Measurements from ENCODE around the gene AP1S3.
"Not testable (repeated sequence)": the region's sequence is repeated elsewhere in the genome, so short reads cannot be mapped to it uniquely, and the experiment has no call there.

AP1S3 gene

DNA sequence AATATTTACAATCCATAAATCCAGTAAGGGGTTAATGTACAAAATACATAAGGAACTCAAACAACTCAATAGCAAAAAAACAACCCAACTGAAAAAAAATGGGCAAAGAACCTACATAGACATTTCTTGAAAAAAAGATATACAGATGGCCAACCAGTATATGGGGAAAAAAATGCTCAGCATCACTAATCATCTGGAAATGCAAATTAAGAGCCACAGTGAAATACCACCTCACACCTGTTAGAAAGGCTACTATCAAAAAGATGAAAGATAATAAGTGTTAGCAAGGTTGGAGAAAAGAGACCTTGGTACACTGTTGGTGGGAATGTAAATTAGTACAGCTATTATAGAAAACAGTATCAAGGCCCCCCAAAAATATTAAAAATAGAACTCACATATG, 14.6 kb downstream of the AP1S3 start:
- H3K4me3 Mint-ChIP-seq: no peak overlapping the region
- H3K27ac Mint-ChIP-seq: no peak overlapping the region
- TF ChIP-seq, protein P1, sequence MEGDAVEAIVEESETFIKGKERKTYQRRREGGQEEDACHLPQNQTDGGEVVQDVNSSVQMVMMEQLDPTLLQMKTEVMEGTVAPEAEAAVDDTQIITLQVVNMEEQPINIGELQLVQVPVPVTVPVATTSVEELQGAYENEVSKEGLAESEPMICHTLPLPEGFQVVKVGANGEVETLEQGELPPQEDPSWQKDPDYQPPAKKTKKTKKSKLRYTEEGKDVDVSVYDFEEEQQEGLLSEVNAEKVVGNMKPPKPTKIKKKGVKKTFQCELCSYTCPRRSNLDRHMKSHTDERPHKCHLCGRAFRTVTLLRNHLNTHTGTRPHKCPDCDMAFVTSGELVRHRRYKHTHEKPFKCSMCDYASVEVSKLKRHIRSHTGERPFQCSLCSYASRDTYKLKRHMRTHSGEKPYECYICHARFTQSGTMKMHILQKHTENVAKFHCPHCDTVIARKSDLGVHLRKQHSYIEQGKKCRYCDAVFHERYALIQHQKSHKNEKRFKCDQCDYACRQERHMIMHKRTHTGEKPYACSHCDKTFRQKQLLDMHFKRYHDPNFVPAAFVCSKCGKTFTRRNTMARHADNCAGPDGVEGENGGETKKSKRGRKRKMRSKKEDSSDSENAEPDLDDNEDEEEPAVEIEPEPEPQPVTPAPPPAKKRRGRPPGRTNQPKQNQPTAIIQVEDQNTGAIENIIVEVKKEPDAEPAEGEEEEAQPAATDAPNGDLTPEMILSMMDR (IDR thresholded peaks at IDR 0.05; ENCODE audit: unreplicated experiment in 3 of 3): no peak
- no peaks in the 10 kb centered on the region for H3K4me1 Mint-ChIP-seq
- H3K9me3 Mint-ChIP-seq: no peaks in the 10 kb centered on the region
- H3K27me3 Mint-ChIP-seq (ENCODE audit: low read depth): no peaks in the 10 kb centered on the region
- peaks cover 8% of the 10 kb centered on the region for H3K36me3 Mint-ChIP-seq (ENCODE audit: low read depth)

DNA sequence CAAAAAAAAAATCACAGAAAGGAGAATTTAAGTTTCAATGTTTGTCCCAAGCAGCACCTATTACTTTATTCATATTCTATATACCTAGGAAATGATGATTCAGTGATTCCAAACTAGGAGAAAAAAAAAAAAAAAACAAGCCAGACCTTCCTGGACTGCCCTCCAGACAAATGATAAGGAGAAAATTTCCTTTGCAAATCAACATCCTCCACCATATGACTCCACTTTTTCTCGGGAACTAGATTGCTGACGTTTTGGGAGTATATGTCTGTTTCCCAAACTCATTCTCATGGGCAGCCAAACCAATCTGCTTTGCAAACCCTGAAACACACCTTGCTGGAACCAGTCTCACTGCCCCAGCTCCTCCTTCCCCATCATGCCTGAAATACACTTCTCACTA, 16.8 kb downstream of the AP1S3 start:
- H3K4me3 Mint-ChIP-seq: no peak overlapping the region
- TF ChIP-seq, protein P1 (IDR thresholded peaks at IDR 0.05; ENCODE audit: unreplicated experiment in 3 of 3): no peak

DNA sequence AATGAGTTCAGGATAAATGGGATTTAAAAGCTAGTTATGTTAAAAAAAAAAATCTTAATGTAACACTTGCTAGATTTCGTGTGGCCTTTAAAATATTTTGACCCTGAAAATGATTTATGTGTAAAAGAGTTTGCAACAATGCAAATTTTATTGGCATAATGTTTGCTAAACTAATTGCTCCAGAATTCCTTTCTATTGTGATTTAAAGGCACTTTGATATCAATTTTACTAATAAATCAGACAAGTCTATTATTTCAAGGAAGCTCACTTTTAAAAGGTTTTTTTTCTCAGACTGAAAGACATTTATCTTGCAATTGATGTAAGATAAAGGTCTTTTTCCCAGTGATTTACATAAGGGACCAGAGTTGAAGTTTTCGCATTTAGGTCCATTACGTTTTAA, 17.5 kb downstream of the AP1S3 start:
- TF ChIP-seq, protein P1 (IDR thresholded peaks at IDR 0.05; ENCODE audit: unreplicated experiment in 3 of 3): no peak
- Mint-ChIP-seq H3K27ac (no peak overlapping the region), H3K9me3 (no peaks in the 10 kb centered on the region), H3K4me1 (peaks cover 15% of the 10 kb centered on the region), H3K27me3 (ENCODE audit: low read depth) (no peaks in the 10 kb centered on the region), H3K36me3 (ENCODE audit: low read depth) (no peaks in the 10 kb centered on the region), H3K4me3 (no peak overlapping the region)

More for the DNA sequence above, 16.8 kb downstream of the AP1S3 start:
- Mint-ChIP-seq H3K36me3 (ENCODE audit: low read depth) (peaks cover 4% of the 10 kb centered on the region), H3K27ac (peak overlapping the region in 2 of 3 experiments; percentile 10 to 13), H3K4me1 (peaks cover 9% of the 10 kb centered on the region), H3K9me3 (no peaks in the 10 kb centered on the region), H3K27me3 (ENCODE audit: low read depth) (no peaks in the 10 kb centered on the region)

DNA sequence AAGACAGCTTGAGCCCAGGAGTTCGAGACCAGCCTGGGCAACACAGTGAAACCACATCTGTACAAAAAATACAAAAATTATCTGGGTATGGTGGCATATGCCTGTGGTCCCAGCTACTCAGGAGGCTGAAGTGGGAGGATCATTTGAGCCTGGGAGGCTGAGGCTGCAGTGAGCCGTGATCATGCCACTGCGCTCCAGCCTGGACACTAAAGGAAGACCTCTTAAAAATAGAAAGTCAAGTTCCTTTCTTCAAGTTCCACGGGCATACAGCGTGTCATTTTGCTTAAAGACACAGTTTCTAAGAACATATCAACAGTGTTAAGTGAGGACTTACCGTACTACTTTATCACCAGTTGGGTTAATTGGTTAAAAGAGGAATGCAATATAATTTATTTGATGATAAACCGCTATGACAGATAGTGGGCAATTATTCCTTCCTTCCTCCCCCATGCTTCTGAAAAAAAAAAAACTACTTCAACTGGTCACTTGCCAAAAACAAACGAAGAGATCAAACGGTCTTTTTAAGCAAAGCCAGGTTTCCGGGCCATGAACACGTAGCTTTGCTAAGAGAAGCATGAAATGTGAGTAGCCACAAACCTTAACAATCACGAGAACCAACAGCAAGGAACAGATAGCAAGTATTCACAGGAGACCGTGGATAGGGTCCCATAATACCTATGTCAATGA, 21.4 kb downstream of the AP1S3 start:
- Mint-ChIP-seq H3K9me3 (no peaks in the 10 kb centered on the region), H3K36me3 (ENCODE audit: low read depth) (no peaks in the 10 kb centered on the region), H3K4me3 (peak overlapping the region in 2 of 3 experiments; percentile 7 to 8), H3K4me1 (peaks cover 23% of the 10 kb centered on the region), H3K27ac (peak overlapping the region; percentile 63 to 82 (median 81)), H3K27me3 (ENCODE audit: low read depth) (peaks cover 3% of the 10 kb centered on the region)
- TF ChIP-seq, protein P1 (IDR thresholded peaks at IDR 0.05; ENCODE audit: unreplicated experiment in 3 of 3): no peak

DNA sequence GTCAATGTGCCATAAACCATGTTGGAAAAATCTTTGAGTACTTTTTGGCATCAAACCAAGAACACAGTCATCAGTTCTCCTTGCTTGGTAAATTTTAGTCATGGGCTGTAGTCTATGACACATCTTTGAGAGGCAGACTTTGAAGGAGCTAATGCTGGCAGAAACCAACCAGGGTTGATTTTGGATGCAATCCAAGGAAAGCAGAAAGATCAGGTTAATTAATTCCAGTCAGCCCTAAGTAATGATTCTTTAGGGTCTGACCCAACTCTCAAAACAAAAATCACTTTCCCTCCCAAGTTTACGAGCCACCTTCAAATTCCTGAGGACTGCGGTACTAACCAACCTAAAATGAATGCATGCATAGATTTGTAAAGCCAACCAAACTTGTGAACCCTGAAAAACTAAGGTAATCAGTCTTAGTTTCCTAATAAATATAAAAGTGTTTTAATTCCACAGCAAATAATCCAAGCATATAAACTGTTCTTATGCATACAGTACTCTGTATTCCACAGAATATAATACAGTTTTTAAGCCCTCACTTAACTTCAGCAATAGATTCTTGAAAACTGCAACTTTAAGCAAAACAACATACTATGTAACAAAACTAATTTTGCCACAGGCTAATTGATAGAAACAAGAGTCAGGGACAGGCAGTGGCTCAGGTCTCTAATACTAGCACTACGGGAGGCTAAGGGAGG, 22.0 kb downstream of the AP1S3 start:
- Mint-ChIP-seq H3K9me3 (no peaks in the 10 kb centered on the region), H3K27ac (peak overlapping the region; percentile 63 to 82 (median 81)), H3K27me3 (ENCODE audit: low read depth) (peaks cover 3% of the 10 kb centered on the region), H3K4me3 (peak overlapping the region in 2 of 3 experiments; percentile 7 to 48), H3K4me1 (peaks cover 23% of the 10 kb centered on the region), H3K36me3 (ENCODE audit: low read depth) (no peaks in the 10 kb centered on the region)
- TF ChIP-seq, protein P1 (IDR thresholded peaks at IDR 0.05; ENCODE audit: unreplicated experiment in 3 of 3): no peak

DNA sequence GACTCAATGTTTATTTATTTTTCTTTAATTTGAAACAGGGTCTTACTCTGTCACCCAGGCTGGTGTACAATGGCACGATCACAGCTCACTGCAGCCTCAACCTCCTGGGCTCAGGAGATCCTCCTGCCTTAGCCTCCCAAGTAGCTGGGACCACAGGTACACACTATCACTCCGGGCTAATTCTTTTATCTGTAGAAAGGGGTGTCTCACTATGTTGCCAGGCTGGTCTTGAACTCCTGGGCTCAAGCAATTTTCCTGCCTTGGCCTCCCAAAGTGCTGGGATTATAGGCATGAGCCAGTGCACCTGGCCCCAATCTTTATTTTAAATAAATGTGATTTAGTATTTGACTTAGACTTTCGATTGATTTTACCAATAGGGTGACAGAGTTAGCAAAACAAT, 22.6 kb downstream of the AP1S3 start:
- H3K27me3 Mint-ChIP-seq (ENCODE audit: low read depth); H3K36me3 Mint-ChIP-seq (ENCODE audit: low read depth); H3K4me3 Mint-ChIP-seq; H3K9me3 Mint-ChIP-seq: not testable (repeated sequence)
- Mint-ChIP-seq H3K27ac (peak overlapping the region; percentile 63 to 82 (median 81)), H3K4me1 (peaks cover 23% of the 10 kb centered on the region)
